ENCODE results near the gene ITPA.

DNA sequence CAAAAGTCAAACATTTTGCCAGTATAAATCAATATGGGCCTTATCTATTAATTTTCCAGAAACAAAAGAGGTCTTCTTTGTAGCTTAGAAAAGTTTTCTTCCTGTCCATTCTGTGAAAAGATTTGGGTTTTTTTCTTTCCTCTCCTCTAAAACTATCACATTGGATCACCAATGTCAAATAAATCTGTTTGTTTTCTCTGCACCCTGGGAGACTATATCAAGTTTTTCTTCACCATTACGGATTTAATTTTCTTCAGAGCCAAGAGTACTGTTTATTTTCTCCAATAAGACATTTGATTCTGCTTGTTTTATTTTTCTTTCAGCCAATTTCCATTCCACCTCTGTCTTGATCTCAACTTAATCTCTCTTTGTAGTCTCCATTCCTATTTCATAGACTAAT lies 34.0 kb upstream of the ITPA start:
- TF ChIP-seq, protein P1, sequence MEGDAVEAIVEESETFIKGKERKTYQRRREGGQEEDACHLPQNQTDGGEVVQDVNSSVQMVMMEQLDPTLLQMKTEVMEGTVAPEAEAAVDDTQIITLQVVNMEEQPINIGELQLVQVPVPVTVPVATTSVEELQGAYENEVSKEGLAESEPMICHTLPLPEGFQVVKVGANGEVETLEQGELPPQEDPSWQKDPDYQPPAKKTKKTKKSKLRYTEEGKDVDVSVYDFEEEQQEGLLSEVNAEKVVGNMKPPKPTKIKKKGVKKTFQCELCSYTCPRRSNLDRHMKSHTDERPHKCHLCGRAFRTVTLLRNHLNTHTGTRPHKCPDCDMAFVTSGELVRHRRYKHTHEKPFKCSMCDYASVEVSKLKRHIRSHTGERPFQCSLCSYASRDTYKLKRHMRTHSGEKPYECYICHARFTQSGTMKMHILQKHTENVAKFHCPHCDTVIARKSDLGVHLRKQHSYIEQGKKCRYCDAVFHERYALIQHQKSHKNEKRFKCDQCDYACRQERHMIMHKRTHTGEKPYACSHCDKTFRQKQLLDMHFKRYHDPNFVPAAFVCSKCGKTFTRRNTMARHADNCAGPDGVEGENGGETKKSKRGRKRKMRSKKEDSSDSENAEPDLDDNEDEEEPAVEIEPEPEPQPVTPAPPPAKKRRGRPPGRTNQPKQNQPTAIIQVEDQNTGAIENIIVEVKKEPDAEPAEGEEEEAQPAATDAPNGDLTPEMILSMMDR (IDR thresholded peaks at IDR 0.05; ENCODE audit: low read depth, low read length): no peak
- TF ChIP-seq POLR2A (IDR thresholded peaks at IDR 0.05; ENCODE audit: extremely low read depth, insufficient read length): no peak
- TF ChIP-seq, protein P2, sequence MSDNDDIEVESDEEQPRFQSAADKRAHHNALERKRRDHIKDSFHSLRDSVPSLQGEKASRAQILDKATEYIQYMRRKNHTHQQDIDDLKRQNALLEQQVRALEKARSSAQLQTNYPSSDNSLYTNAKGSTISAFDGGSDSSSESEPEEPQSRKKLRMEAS (IDR thresholded peaks at IDR 0.05; ENCODE audit: low read depth, low read length): no peak

All from NB4 (cell line).